Stimulated activated CD8-positive, alpha-beta memory T cell treated with anti-CD3 and anti-CD28 coated beads, Interleukin-15, amount 100 ng/mL, for 48 hours (primary cell): ENCODE data around the gene SCGB3A1.

Source experiments
- DNase-seq, 2 donors: peaks; one replicate each; pipeline ENCODE4 v3.0.0-alpha.2; 2020; ENCODE audit warnings: low read depth in 2 of 2

The SCGB3A1 gene

DNA sequence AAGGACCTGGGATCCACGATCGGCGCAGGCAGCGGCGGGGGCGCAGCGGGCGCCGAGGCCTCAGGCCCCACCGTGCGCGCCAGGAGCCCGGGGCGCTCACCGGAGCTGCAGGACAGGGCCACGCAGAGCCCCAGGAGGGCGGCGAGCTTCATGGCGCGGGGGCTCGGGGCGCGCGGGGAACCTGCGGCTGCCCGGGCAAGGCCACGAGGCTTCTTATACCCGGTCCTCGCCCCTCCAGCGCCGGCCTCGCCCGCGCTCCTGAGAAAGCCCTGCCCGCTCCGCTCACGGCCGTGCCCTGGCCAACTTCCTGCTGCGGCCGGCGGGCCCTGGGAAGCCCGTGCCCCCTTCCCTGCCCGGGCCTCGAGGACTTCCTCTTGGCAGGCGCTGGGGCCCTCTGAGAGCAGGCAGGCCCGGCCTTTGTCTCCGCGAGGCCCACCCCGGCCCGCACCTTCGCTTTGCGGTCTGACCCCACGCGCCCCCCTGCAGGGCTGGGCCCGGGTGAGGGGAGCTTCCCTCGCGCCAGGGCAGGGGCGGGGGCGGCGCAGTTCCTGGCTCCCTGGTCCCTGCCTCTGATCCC, at the start of gene SCGB3A1:
Gene SCGB3A1, minus strand, starts transcription at position 189 of the 577 bp plus-strand sequence. Its CDS starts 37 bp downstream, at position 152.
- no peak for DNase-seq

GRCh38 chr5:180640611-180640860, 49.2 kb upstream of the SCGB3A1 start:
- no peak for DNase-seq

DNA sequence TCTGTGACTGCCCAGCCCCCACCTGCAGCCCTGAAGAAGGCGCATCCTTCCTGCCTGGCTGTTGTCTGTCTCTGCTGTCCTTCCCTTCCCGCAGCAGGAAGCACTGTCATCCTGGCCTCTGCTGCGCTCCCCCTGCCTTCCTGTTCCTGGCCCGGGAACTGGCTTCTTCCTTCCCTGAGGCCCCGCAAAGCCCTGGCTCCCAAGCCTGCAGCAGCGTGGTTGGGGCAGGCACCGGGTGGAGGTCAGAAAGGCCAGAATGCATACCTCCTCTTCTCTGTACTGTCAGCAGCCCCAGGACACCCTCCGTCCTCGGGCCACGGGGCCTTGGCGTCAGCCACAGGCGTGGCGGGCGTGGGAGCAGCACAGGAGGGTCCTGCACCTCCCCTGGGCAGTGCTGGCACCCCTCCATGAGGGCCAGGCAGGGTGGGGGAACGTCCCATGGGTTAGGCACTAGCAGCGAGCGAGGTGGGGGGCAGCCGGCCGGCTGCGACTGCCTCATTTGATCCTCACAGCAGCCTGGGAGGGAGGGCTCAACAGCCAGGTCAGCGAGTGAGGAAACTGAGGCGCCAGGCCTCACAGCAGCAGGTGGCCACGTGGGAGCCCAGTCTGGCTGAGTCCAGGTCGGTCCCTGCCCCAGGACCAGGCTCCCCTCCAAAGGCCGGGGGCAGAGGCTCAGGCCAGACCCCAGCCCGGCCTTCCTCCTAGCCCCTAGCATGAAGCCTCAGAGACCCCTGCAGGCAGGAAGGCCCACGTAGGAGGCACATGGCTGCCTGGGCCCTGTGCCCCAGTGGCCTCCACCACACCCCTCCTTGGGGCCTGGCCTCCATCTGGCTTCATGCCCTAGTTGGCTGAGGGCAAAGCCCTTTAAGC, 48.7 kb upstream of the SCGB3A1 start:
- no peak for DNase-seq

DNA sequence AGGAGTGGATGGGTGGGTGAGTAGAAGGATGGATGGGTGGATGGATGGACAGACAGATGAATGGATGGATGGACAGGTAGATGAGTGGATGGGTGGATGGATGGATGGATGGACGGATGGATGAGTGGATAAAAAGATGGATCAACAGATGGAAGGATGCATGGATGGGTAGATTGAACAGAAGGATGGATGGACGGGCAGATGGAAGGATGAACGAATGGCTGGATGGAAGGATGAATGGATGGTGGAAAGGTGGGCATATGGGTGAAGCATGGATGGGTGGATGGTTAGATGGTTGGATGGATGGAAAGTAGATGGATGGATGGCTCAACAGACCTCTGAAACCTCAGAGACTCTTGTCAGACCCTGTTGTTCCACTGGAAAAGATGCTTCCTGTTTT, 48.0 kb upstream of the SCGB3A1 start:
- DNase-seq, result no peak

DNA sequence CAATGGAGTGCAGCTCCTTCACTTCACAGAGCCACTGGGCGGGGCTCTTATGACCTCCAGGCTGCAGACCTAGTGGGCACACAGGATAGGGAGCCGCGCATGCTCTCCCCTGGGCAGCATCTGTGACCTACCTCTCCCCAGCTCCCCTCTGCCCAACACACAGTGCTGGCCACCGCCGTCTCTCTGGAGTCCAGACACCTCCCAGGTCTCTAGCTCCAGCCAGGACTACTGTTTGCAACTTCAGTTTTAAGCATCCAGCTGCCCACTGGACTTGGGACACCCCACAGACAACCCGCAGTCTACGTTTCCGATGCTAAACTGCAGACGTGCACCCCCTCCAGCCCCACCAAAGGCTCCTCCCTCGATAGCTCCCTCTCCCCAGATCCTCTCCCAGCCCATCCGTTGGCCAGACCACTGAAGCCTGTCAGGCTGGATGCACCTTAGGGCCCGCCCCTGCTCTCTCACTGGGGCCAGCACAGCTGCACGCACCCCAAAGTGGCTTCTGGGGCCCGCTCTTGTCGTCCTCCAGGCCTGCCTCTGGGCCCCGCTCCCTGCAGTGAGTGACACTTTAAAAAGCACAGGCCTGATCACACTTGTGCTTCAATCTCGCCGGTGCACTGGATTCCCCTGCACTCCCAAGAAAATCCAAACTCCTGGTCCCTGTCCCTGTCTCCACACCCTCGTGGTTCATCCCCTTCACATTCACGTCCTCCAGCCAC, 46.8 kb upstream of the SCGB3A1 start:
- DNase-seq, result no peak

DNA sequence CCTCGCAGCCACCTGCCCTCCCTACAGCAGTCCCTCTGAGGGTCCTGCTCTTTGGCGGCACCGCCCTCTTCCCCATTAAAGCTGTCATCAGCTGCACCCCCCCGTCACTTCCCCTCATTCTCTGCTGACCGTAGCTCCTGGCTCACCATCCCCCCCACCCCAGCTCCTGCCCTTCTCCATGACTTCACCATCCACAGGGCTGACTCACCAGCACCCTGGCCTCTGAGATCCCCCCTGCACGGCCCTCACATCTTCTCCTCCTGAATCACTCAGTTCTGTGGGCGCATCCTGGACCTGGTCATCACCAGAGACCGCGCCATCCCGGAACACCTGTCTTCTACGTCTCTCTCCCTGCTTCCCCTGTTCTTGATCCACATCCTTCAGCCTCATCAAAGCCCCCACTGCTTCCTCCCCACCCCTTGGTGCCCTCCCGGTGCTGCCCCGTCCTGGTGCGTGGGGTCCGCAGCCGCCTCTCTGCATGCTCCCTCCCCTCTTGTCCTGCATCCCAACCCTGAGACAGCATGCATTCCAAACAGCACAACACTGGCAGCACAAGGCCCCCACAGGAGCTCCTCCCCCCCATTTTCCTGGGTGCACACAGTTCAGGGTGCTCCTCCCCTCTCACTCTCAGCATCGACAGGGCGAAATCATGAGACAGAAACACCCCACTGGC, 45.2 kb upstream of the SCGB3A1 start:
- no peak for DNase-seq

DNA sequence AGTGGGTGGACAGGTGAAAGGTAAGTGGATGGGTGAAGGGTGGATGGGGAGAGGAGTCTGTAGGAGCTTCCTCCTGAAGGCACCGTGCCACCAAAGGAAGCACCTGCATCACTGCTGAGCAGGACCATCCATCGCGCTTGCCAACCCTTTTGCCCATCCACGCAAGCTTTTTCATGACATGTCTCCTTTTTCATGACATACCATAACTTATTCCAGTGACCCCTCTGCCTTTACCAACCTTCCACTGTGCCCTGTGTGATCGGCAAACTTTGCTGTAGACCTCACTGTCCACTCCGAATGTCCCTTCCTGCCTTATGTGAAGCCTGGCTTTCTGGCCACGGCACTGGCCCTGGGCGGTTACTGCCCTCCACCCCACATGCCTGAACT, 44.7 kb upstream of the SCGB3A1 start:
- DNase-seq, result no peak

DNA sequence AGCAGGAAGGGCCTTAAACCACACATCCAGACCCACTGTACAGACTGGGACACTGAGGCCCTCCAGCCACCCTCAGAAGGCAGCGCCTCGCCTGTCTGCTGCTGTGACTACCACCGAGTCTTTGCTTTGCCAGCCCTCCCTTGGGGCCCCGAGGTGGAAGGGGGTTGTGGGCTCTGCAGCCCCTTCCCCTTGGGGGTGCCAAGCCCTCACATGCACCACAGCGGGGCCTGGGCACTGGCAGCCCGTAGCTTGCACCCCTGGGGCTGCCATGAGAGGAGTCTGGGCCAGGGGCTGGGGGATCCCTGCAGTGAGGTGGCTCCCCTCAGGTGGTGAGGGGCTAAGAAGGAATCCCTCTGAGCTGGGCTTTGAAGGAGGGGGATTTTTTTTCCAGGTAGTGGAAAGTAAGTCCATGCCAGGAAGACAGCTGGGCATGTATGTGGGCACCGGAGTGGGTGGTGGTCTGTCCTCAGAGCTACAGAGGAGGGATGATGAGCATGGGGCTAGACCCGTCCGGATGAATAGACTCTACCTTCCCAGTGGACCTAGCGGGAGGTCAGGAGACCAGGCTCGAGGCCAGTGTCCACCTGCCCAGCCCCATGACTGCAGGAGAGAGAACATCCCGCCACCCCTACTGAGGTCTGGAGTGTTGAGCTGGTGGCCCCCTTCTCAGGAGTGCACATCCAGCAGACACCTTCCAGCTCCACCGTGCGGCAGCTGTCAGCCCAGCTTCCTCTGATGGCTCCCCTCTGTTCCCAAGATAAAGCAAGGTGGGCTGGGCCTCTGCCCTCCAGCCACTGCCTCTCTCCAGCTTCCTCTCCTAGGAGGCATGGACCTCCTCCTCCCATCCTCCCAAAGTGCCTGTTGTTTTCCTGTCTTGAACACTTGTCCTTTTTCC, 42.2 kb upstream of the SCGB3A1 start:
- DNase-seq, result no peak

- DNase-seq, result no peak
These were observed 41.5 kb upstream of the SCGB3A1 start for GRCh38 chr5:180632768-180633167.

- DNase-seq, result no peak
These were observed 40.5 kb upstream of the SCGB3A1 start for GRCh38 chr5:180631549-180632383.

GRCh38 chr5:180630426-180630825, 39.1 kb upstream of the SCGB3A1 start:
- no peak for DNase-seq

DNA sequence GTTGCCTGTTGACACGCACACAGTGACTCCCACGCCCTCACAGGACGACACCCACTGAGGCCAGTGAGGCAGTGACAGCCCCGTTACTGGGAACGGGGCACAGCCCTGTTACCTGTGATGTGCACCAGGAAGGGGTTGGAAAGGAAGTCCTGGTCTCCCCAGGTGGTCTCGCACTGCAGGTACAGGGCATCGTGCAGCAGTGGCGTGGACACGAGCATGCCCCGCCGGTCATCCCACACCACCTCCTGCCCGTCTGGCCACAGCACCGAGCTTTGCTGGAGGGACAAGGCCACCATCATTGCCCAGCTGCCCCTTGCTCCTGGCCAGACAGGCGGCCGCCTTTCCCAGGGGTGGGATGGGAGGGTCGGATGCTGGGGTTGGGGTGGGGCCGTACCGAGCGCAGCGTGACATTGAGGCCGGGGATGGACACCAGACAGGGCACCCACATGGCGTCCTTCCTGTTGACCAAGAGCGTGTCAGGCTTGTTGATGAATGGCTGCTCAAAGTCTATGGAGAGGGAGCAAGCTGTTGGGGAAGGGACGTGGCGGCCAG, 38.6 kb upstream of the SCGB3A1 start:
- DNase-seq, result no peak

DNA sequence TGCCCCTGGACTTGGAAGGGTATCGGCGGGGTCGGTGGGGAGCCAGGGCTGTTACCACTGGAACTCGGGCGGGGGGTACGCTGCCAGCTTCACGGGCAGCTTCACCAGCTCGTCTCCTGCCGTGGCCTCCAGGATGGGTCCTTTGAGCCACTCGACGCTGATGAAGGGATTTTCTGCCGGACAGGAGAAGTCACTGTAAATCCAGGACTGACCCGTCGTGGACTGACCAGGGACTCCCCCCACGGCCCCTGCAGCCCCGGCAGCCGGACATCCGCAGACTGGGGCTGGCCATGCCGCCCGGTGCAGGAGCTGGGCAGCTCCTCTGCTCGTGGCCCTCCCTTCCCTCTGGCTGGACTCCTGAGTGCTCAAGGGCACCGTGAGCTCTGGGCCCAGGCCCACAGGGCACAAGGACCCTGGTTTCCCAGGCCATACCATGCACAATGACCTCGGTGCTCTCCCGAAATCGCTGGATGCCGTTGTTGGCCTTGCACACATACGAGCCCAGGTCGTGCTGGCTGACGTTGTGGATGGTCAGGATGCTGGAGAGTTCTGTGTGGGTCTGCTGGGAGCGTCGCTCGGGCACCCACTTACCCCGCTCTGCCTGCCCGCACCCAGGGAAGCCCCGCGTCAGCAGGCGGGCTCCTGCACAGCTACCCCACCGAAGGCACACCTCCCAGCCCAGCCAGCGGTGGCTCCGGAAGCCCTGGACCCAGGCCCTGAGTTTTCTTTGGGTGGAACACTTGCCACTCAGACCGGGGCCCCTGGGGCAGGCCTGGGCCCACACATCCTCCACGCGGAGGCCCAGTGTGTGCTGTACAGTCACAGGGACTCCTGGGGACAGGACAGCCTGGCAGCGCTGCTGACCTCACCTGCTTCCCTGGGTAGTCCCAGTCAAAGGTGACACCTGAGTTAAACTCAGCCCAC, 37.8 kb upstream of the SCGB3A1 start:
- DNase-seq, result no peak

- DNase-seq, result no peak
These were observed 36.9 kb upstream of the SCGB3A1 start for GRCh38 chr5:180628211-180628610.

DNA sequence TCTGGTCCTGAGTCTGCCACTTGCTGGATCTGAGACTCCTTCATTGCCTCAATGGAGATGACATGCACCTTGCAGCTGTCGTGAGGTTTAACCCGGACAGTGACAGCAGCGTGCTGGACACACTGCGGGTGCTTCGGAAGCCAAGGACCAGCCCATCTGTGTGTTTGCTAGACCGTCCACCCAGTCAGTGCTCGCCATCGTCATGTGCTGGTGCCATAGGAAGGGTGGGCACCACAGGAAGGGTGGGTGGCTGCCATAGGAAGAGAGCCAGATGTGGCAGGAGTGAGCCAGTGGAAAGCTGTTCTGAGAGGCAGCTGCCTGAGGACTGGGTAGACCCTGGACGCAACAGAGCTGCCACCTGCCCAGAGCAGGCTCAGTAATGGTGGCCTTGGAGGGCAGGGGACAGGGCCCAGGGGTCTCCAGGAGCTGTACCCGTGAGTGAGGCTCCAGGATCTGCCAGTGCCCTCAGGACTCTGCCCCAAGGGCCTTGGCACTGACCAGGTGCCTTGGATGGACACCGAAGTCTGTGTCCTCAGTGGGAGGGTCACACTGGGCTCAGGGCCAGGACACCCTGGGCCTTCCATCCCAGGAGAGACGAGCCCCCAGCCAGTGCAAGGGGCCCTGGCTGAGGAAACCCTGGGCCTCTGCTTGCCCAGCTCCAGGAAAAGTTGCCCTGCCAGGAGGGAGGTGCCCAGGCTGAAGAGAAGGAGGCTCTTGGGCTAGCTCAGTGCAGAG, 36.3 kb upstream of the SCGB3A1 start:
- no peak for DNase-seq

DNA sequence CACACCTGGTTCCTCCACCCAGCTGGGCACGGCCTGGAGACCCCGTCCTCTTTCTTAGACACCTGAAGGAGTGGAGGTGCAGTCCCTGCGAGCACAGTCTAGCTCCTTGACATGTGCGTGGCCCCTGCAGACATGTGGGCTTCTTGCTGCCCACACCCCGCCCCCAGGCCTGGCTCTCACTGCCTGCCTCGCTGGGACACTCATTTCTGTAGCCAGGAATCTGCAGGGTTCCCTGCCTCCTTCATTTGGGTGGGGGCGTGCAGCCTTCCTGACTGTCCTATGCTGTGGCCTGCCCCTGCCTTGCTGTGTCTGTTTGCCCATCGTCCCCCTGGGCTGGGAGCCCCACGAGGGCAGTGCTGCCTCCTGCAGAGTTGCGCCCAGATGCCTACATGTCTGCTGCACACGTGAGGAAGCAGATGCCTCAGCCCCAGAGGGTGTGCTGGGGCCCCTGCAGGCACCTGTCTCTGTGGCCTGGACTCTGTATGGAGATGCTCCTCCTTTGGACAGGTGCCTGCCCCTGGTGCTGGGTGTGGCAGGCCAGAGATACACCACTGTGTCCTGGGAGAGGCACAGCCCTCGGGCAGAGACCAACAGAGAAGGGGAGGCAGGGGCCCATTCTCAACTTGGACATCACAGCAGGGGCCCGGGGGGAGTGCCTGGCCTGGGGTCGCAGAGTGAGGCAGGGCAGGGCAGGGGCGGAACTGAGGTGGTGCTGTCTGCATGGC, 35.5 kb upstream of the SCGB3A1 start:
- DNase-seq, result no peak

GRCh38 chr5:180625791-180626660, 34.7 kb upstream of the SCGB3A1 start:
- DNase-seq, result no peak
